H1 (cell line): ENCODE data around the gene LSR. TPM values are rescaled to one million over a fixed set of nuclear protein-coding genes. Genes with fewer than 3 reads are reported as not detected.

Source experiments
- CTCF ChIA-PET: fragments of 300-600 bp; sonication (Branson Sonifier 250); formaldehyde crosslinking; loops from one replicate; lab custom pipeline; 2021; ENCODE audit not compliant: partially characterized antibody; lab: Charles Lee
- POLR2A ChIA-PET: fragments of 300-600 bp; sonication (Branson Sonifier 250); formaldehyde crosslinking; loops from one replicate; lab custom pipeline; 2021; ENCODE audit warnings: inconsistent platforms; ENCODE audit not compliant: partially characterized antibody; lab: Charles Lee
- DNase-seq, 2 experiments: peaks; one replicate each; pipeline versions ENCODE4 v3.0.0 to v3.0.0-alpha.2; 2010 to 2022; ENCODE audit warnings: low spot score in 2 of 2, low read depth in 1 of 2, mixed read lengths in 1 of 2
- FAIRE-seq: peaks from 2 replicates; lab custom pipeline; 2011; peaks lifted over from hg19 to GRCh38; lab: Jason Lieb, UNC
- H2AFZ ChIP-seq: 2 replicates; pipeline ENCODE4 v1.8.1; 2012; ENCODE audit warnings: low read length, inconsistent platforms
- H2AK5ac ChIP-seq: 2 replicates; pipeline ENCODE4 v1.6.1; 2013; ENCODE audit warnings: low read depth, low read length
- H2BK120ac ChIP-seq: replicated peaks from 2 replicates; pipeline ENCODE3; 2013; ENCODE audit warnings: low read depth, low read length, inconsistent platforms
- H2BK12ac ChIP-seq: 2 replicates; pipeline ENCODE4 v1.6.1; 2013; ENCODE audit warnings: low read depth, low read length
- H2BK15ac ChIP-seq: 2 replicates; pipeline ENCODE4 v1.6.1; 2013; ENCODE audit warnings: low read length
- H2BK20ac ChIP-seq: 2 replicates; pipeline ENCODE4 v1.6.1; 2013; ENCODE audit warnings: low read length
- H2BK5ac ChIP-seq: 2 replicates; pipeline ENCODE4 v1.6.1; 2013; ENCODE audit warnings: low read depth, low read length
- H3K14ac ChIP-seq: 2 replicates; pipeline ENCODE4 v1.6.1; 2013; ENCODE audit warnings: inconsistent platforms; ENCODE audit not compliant: insufficient read length
- H3K18ac ChIP-seq: 2 replicates; pipeline ENCODE4 v1.6.1; 2013; ENCODE audit warnings: low read length; ENCODE audit errors: extremely low read depth
- H3K23ac ChIP-seq: 2 replicates; pipeline ENCODE4 v1.6.1; 2013; ENCODE audit warnings: inconsistent platforms; ENCODE audit not compliant: insufficient read length
- H3K23me2 ChIP-seq: 2 replicates; pipeline ENCODE4 v1.6.1; 2013; ENCODE audit warnings: low read depth, low read length
- H3K27ac ChIP-seq: 2 replicates; pipeline ENCODE4 v1.6.1; 2011; ENCODE audit warnings: low read depth, low read length, inconsistent platforms
- H3K27me3 ChIP-seq, 4 experiments: replicated peaks in 1 of 4; 1 replicate in 1 of 4; 2 replicates in 3 of 4; pipeline versions ENCODE4 v1.6.1 to v1.8.1; 2011 to 2013; ENCODE audit warnings: low read length in 3 of 4, mild to moderate bottlenecking in 3 of 4, inconsistent platforms in 2 of 4, mixed read lengths in 2 of 4, moderate library complexity in 1 of 4; ENCODE audit not compliant: control insufficient read depth in 3 of 4, insufficient read depth in 3 of 4; ENCODE audit errors: extremely low read depth in 1 of 4
- H3K36me3 ChIP-seq, 4 experiments: 2 replicates each; pipeline versions ENCODE4 v1.6.1 to v1.8.1; 2011 to 2013; ENCODE audit warnings: mild to moderate bottlenecking in 4 of 4, low read length in 3 of 4, moderate library complexity in 2 of 4, control low read depth in 1 of 4, inconsistent platforms in 1 of 4; ENCODE audit not compliant: insufficient read depth in 4 of 4, control insufficient read depth in 2 of 4
- H3K4ac ChIP-seq: replicated peaks from 2 replicates; pipeline ENCODE3; 2013; ENCODE audit warnings: low read length, low read depth, mixed read lengths, inconsistent platforms; ENCODE audit not compliant: insufficient read length
- H3K4me1 ChIP-seq, 4 experiments: replicated peaks in 1 of 4; 1 replicate in 1 of 4; 2 replicates in 3 of 4; pipeline versions ENCODE4 v1.6.1 to v1.8.1; 2011 to 2013; ENCODE audit warnings: low read length in 3 of 4, inconsistent platforms in 2 of 4, mixed read lengths in 1 of 4; ENCODE audit not compliant: insufficient read depth in 4 of 4, control insufficient read depth in 3 of 4
- H3K4me2 ChIP-seq, 2 experiments: 2 replicates each; pipeline versions ENCODE4 v1.6.1 to v1.8.1; 2011 to 2013; ENCODE audit warnings: low read depth in 2 of 2, low read length in 2 of 2, control low read depth in 1 of 2, inconsistent platforms in 1 of 2, mild to moderate bottlenecking in 1 of 2; ENCODE audit not compliant: insufficient read depth in 1 of 2
- H3K4me3 ChIP-seq, 4 experiments: fragments of 200-600, 300-600 bp in 1 of 4; sonication (generic), shearing (Covaris generic), sonication (Bioruptor Twin) in 1 of 4; 2 replicates each; pipeline versions ENCODE4 v1.5.1 to v1.8.1; 2011 to 2016; ENCODE audit warnings: low read length in 4 of 4, low read depth in 3 of 4, control low read depth in 2 of 4, inconsistent platforms in 2 of 4, mild to moderate bottlenecking in 2 of 4, mixed read lengths in 1 of 4, moderate library complexity in 1 of 4; ENCODE audit not compliant: insufficient read depth in 2 of 4; ENCODE audit errors: extremely low read depth in 1 of 4
- H3K56ac ChIP-seq: replicated peaks from 2 replicates; pipeline ENCODE3; 2013; ENCODE audit warnings: low read depth, mild to moderate bottlenecking, mixed read lengths, low read length, inconsistent platforms; ENCODE audit not compliant: insufficient read length
- H3K79me1 ChIP-seq: 2 replicates; pipeline ENCODE4 v1.6.1; 2013; ENCODE audit warnings: low read depth, low read length, control low read depth
- H3K79me2 ChIP-seq, 2 experiments: 2 replicates each; pipeline versions ENCODE4 v1.6.1 to v1.8.1; 2012 to 2013; ENCODE audit warnings: low read length in 2 of 2, mild to moderate bottlenecking in 2 of 2, inconsistent platforms in 1 of 2; ENCODE audit not compliant: insufficient read depth in 2 of 2, control insufficient read depth in 1 of 2
- H3K9ac ChIP-seq, 4 experiments: replicated peaks in 1 of 4; 1 replicate in 1 of 4; 2 replicates in 3 of 4; pipeline versions ENCODE4 v1.6.1 to v1.8.1; 2011 to 2013; ENCODE audit warnings: low read depth in 3 of 4, low read length in 3 of 4, control low read depth in 2 of 4, mild to moderate bottlenecking in 2 of 4, moderate library complexity in 2 of 4, inconsistent platforms in 1 of 4; ENCODE audit errors: extremely low read depth in 1 of 4
- H3K9me3 ChIP-seq, 2 experiments: 2 replicates each; pipeline versions ENCODE4 v1.6.1 to v1.8.1; 2012 to 2013; ENCODE audit warnings: mild to moderate bottlenecking in 2 of 2, moderate library complexity in 2 of 2, control low read depth in 1 of 2, inconsistent platforms in 1 of 2, low read depth in 1 of 2, low read length in 1 of 2, mixed read lengths in 1 of 2; ENCODE audit not compliant: insufficient read depth in 2 of 2
- H4K20me1 ChIP-seq, 2 experiments: replicated peaks in 1 of 2; 2 replicates each; pipeline versions ENCODE3 to v1.8.1; 2011 to 2013; ENCODE audit warnings: inconsistent platforms in 2 of 2, low read length in 2 of 2, mild to moderate bottlenecking in 1 of 2; ENCODE audit not compliant: insufficient read depth in 2 of 2, control insufficient read depth in 1 of 2
- H4K5ac ChIP-seq: 2 replicates; pipeline ENCODE4 v1.6.1; 2013; ENCODE audit warnings: low read length, low read depth, mixed read lengths, inconsistent platforms; ENCODE audit not compliant: insufficient read length
- H4K8ac ChIP-seq: 2 replicates; pipeline ENCODE4 v1.8.0; 2013; ENCODE audit warnings: mild to moderate bottlenecking, moderate library complexity, low read length, inconsistent platforms; ENCODE audit not compliant: insufficient read depth; ENCODE audit errors: extremely low read depth
- H4K91ac ChIP-seq: replicated peaks from 2 replicates; pipeline ENCODE3; 2013; ENCODE audit warnings: low read length, mixed read lengths, inconsistent platforms; ENCODE audit not compliant: insufficient read length
- BCL11A ChIP-seq, 2 experiments: IDR thresholded peaks; one replicate each; pipeline ENCODE4 v1.6.1; 2011; ENCODE audit warnings: low read depth in 2 of 2, low read length in 2 of 2, mild to moderate bottlenecking in 2 of 2
- CBX8 ChIP-seq: fragments of 300-800, 300-1000 bp; sonication (generic); IDR thresholded peaks from 2 replicates; pipeline ENCODE4 v1.7.1; 2016; ENCODE audit warnings: low read depth, low read length, borderline replicate concordance
- CREB1 ChIP-seq: IDR thresholded peaks from 2 replicates; pipeline ENCODE4 v1.6.1; 2012; ENCODE audit warnings: inconsistent platforms
- CTBP2 ChIP-seq: IDR thresholded peaks from 2 replicates; pipeline ENCODE4 v1.7.0; 2011; ENCODE audit warnings: borderline replicate concordance, mild to moderate bottlenecking, moderate library complexity, mixed read lengths, low read length; ENCODE audit not compliant: insufficient read depth, insufficient read length
- EZH2 ChIP-seq: fragments of 200-600 bp; sonication (generic); IDR thresholded peaks from 2 replicates; pipeline ENCODE4 v1.7.1; 2012; ENCODE audit warnings: low read depth, mild to moderate bottlenecking, moderate library complexity, low read length, inconsistent platforms; ENCODE audit not compliant: severe bottlenecking
- JUND ChIP-seq: IDR thresholded peaks from 2 replicates; pipeline ENCODE4 v1.6.1; 2011; ENCODE audit warnings: mild to moderate bottlenecking, improper control_type of control experiment, low read length
- KDM5A ChIP-seq: fragments of 200-600 bp; IDR thresholded peaks from 2 replicates; pipeline ENCODE4 v1.7.1; 2012; ENCODE audit warnings: mild to moderate bottlenecking, low read length, inconsistent platforms, mixed read lengths
- POLR2AphosphoS5 ChIP-seq: IDR thresholded peaks from 2 replicates; pipeline ENCODE4 v1.6.1; 2011; ENCODE audit warnings: low read depth, low read length
- RBBP5 ChIP-seq: IDR thresholded peaks from 2 replicates; pipeline ENCODE4 v1.7.1; 2012; ENCODE audit warnings: low read depth, mild to moderate bottlenecking, inconsistent platforms, low read length, moderate library complexity, borderline replicate concordance
- SP4 ChIP-seq: IDR thresholded peaks from 2 replicates; pipeline ENCODE4 v1.6.1; 2012; ENCODE audit warnings: low read length, inconsistent platforms
- TAF1 ChIP-seq: IDR thresholded peaks from 2 replicates; pipeline ENCODE4 v1.6.1; 2011; ENCODE audit warnings: mild to moderate bottlenecking, low read depth, low read length
- WGBS, 2 experiments: shearing (Covaris generic) in 1 of 2; methylation state at CpG; one replicate each; pipeline versions ENCODE4 v1.1.6 to v1.1.7; 2013 to 2015; ENCODE audit warnings: low lambda C conversion rate in 2 of 2, mixed read lengths in 2 of 2, inconsistent platforms in 1 of 2, low coverage in 1 of 2, missing lambda C conversion rate in 1 of 2; ENCODE audit not compliant: insufficient replicate concordance in 2 of 2, insufficient coverage in 1 of 2, insufficient read length in 1 of 2; ENCODE audit errors: extremely low coverage in 1 of 2, missing lambda C conversion rate in 1 of 2; 5-methylcytosine and 5-hydroxymethylcytosine counted together
- polyA plus RNA-seq, 7 experiments: library from polyadenylated mRNA; depleted of rRNA in 3 of 7; stranded (reverse) in 5 of 7; unstranded in 2 of 7; fragments of >200 nt in 5 of 7; fragments of 200-250 nt in 2 of 7; gene quantifications; 1 replicate in 5 of 7; 2 replicates in 1 of 7; 4 replicates in 1 of 7; pipeline versions ENCODE4 v1.2.1 to v1.2.3, GENCODE V29; 2011 to 2013; ENCODE audit warnings: missing spikeins in 2 of 7, mixed read lengths in 2 of 7
- total RNA-seq: library from RNA; stranded (reverse); fragmentation: NEBNext Ultra II Directional; extraction: Animal tissue kit (Norgen Biotek cat#: 25700); gene quantifications from 2 replicates; pipeline ENCODE4 v1.2.1, GENCODE V29; 2021
- TF ChIP-seq, protein P1 (sequence below): IDR thresholded peaks from 2 replicates; pipeline ENCODE4 v1.6.1; 2011; ENCODE audit warnings: low read depth, mild to moderate bottlenecking, low read length; ENCODE audit not compliant: insufficient read depth
- TF ChIP-seq, protein P2 (sequence below): IDR thresholded peaks from 2 replicates; pipeline ENCODE4 v1.6.1; 2012; ENCODE audit warnings: inconsistent platforms

The LSR gene
- total and polyA plus RNA-seq, 2 of the 8 experiments (the other 6 are each of a cell fraction or from before 2014, with no cell fraction given), result 159 to 186 TPM

DNA sequence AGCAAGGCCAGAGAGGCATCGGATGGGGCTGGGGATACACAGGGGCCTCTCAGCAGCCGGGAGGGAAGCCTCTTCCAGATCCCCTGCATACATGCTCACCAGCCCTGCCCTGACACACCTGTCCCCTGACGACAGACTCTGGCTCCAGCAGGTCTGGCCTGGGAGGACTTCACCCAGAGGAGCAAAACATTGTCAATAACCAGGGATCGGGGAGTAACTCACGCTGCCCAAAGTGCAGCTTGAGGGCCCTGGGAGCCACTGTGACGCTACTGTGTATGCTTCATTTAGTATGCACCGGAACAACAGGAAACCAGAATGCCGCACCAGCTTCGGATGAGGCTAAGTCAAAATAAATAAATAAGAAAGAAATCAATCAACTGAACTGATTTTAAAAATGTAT is 67.8 kb downstream of the LSR start:
- WGBS, 2 experiments, result 87% methylated on average over 9 of the region's 9 CpGs; no CpG with 5 or more reads in 1 of the 2 experiments
- Histone ChIP-seq H3K14ac (no peak overlapping the region), H3K36me3 (no peaks in the 10 kb centered on the region), H4K8ac (no peak overlapping the region), H3K27ac (no peak overlapping the region), H3K4me2 (no peak overlapping the region), H2BK12ac (no peak overlapping the region), H2BK15ac (no peak overlapping the region), H3K79me1 (no peaks in the 10 kb centered on the region), H2BK20ac (no peak overlapping the region), H3K56ac (no peak overlapping the region), H4K5ac (no peak overlapping the region), H2BK5ac (no peak overlapping the region), H2BK120ac (no peak overlapping the region), H3K23ac (no peak overlapping the region), H2AFZ (no peak overlapping the region), H3K4me3 (no peak overlapping the region), H4K20me1 (no peaks in the 10 kb centered on the region), H2AK5ac (no peak overlapping the region), H3K9me3 (no peaks in the 10 kb centered on the region), H3K27me3 (no peaks in the 10 kb centered on the region), H3K4ac (no peak overlapping the region), H3K18ac (no peak overlapping the region), H3K79me2 (no peaks in the 10 kb centered on the region), H3K9ac (no peak overlapping the region), H3K4me1 (no peaks in the 10 kb centered on the region), H3K23me2 (no peaks in the 10 kb centered on the region), H4K91ac (no peak overlapping the region)
- TF ChIP-seq KDM5A (no peak), RBBP5 (no peak), CREB1 (no peak), EZH2 (no peak), BCL11A (IDR thresholded peaks at IDR 0.05; ENCODE audit: low read depth in 2 of 2, low read length in 2 of 2) (no peak), TAF1 (no peak), CTBP2 (no peak), JUND (no peak), POLR2AphosphoS5 (no peak), CBX8 (no peak), SP4 (no peak)
- TF ChIP-seq, protein P1, sequence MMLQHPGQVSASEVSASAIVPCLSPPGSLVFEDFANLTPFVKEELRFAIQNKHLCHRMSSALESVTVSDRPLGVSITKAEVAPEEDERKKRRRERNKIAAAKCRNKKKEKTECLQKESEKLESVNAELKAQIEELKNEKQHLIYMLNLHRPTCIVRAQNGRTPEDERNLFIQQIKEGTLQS, result no peak
- TF ChIP-seq, protein P2, sequence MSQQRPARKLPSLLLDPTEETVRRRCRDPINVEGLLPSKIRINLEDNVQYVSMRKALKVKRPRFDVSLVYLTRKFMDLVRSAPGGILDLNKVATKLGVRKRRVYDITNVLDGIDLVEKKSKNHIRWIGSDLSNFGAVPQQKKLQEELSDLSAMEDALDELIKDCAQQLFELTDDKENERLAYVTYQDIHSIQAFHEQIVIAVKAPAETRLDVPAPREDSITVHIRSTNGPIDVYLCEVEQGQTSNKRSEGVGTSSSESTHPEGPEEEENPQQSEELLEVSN, result no peak
- DNase-seq (no peak), FAIRE-seq (no peak)
- CTCF ChIA-PET, result interaction anchor here (0.6 to 1.9 kb wide), 6 partner anchors 10 to 246 kb away, joined by 3 to 7 read pairs (median 3); partner anchors contain the start of gene FXYD3
- POLR2A ChIA-PET, result interaction anchor here (1.3 kb wide), 1 partner anchor 194 kb away, joined by 4 read pairs; no protein-coding TSS in a partner anchor
